Inflammatory macrophage treated with lipopolysaccharide for 1 hour (primary cell): Measurements from ENCODE around the gene DUOX1.
A peak's percentile ranks its signal among the peaks of the same experiment; 100 is the strongest.

Experiments
- DNase-seq, 2 donors: peaks; one replicate each; pipeline ENCODE4 v3.0.0-alpha.2; 2020 to 2022

The DUOX1 gene

GRCh38 chr15:45106002-45106790, 23.6 kb upstream of the DUOX1 start:
- DNase-seq, result no peak

- no peak for DNase-seq
Measured at GRCh38 chr15:45107941-45108630, 21.7 kb upstream of the DUOX1 start.

DNA sequence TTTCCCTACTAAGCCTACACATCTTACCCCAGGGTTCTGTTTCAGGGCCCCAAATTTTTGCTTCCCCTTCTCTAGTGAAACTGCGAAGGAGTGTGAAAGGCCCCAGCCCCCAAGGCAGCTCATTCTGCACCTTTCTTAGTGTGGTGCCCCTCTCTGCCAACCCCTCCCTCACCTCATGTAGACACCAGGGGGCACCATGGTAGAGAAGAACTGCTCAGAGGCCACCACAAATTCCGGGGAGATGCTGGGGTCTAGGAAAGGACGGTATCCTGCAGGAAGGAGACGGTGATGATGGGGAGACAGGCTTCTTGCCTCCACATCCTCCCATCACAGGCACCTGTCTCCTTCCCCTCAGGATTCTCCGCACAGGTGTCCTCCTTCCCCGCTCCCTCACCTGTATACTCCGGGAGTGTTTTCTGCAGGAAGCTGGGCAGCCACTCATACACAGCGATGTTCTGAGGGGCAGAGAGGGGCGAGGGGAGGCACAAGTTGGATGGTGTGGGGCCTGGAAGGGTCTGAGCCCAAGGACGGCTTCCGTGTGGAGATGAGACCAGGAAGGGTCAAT, 19.5 kb upstream of the DUOX1 start:
- DNase-seq, result no peak

- no peak for DNase-seq
Measured at GRCh38 chr15:45111390-45112142, 18.2 kb upstream of the DUOX1 start.

GRCh38 chr15:45112143-45112590, 17.6 kb upstream of the DUOX1 start:
- DNase-seq, result no peak

GRCh38 chr15:45112591-45113379, 17.0 kb upstream of the DUOX1 start:
- no peak for DNase-seq

GRCh38 chr15:45113380-45113990, 16.3 kb upstream of the DUOX1 start:
- no peak for DNase-seq

GRCh38 chr15:45114076-45114750, 15.6 kb upstream of the DUOX1 start, which contains the start of the genes DUOX2 and DUOXA2:
TSS of gene DUOX2 (minus strand) at chr15:45114172. CDS start at chr15:45113411, 761 bp downstream.
TSS of gene DUOXA2 (plus strand) at chr15:45114326. CDS start at chr15:45114606, 280 bp downstream.
- DNase-seq, result no peak

DNA sequence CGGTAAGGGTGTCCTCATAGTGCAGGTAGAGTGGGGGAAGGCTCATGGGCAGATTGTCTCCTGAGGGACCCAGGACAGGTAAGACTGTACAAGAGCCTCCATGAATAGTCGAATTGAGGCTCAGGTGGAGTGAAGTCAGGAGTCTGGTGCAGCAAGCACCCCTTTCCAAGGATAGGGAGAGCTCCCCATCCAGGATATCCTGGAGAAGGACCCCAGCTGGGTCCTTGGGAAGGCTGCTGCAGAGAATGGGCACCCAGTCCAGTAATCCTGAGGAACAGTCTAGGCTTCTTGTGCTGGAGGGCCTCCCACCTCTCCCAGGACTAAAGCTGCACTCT, 15.1 kb upstream of the DUOX1 start:
- no peak for DNase-seq

- DNase-seq, result no peak
Measured at GRCh38 chr15:45115312-45115820, 14.4 kb upstream of the DUOX1 start.

DNA sequence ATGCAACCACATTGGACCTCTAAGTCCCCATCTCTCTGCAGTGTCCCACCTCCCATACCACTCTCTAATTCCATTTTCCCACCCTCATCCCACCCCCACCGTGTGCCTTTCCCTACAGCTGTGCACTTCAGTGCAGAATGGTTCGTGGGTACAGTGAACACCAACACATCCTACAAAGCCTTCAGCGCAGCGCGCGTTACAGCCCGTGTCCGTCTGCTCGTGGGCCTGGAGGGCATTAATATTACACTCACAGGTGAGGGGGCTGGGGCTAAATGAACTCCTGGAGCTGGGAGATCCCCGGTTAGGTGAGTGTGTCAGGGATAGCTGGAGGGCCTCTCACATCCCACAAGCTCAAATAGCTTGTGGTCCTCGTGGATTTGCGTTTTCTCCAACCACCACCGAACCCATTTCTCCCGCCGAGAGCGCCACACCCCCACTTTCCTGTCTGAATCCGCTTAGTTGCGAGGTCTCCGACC, 13.8 kb upstream of the DUOX1 start:
- DNase-seq, result no peak

DNA sequence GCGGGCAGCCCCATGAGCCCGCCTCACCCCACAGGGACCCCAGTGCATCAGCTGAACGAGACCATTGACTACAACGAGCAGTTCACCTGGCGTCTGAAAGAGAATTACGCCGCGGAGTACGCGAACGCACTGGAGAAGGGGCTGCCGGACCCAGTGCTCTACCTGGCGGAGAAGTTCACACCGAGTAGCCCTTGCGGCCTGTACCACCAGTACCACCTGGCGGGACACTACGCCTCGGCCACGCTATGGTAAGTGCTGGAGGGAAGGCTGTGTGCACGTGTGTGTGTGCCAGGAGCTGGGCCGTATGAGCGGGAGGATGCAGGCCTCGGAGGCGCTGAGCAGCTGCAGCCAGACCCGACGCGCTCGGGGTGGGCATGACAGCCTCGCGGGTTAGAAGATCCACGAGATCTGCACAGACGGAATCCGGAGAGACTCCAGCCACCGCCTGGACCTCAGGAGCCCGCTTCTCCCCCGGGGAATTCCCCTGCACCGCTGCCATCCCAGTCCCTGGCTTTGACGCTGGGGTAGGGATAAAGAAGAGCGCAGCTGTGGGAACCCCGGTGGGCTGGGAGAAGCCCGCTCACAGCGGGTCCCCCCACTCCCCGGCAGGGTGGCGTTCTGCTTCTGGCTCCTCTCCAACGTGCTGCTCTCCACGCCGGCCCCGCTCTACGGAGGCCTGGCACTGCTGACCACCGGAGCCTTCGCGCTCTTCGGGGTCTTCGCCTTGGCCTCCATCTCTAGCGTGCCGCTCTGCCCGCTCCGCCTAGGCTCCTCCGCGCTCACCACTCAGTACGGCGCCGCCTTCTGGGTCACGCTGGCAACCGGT, 13.1 kb upstream of the DUOX1 start:
- no peak for DNase-seq

- DNase-seq, result no peak
Measured at GRCh38 chr15:45117308-45118130, 12.3 kb upstream of the DUOX1 start.

DNA sequence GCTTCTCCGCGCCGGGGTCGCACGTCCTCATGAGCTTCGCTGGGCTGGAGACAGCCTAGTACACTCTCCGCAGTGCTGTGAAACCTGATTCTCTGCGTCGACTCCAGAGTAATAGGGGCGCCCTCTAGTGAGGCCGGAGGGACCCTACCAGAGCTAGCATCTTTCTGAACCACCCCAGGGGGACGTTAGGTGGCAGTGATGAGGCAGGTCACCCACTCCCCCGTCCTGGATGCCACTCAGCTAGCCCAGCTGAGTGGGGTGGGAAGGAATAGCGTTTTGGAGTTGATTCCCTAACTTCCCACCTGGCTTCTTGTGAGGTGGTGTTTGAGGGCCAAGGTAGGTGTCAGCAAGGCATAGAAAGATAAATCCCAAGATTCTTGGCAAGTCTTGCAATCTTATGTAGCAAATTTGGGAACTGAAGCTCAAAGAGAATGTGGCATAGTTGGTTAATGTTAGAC, 11.6 kb upstream of the DUOX1 start:
- peak; percentile 69 to 91 for DNase-seq

DNA sequence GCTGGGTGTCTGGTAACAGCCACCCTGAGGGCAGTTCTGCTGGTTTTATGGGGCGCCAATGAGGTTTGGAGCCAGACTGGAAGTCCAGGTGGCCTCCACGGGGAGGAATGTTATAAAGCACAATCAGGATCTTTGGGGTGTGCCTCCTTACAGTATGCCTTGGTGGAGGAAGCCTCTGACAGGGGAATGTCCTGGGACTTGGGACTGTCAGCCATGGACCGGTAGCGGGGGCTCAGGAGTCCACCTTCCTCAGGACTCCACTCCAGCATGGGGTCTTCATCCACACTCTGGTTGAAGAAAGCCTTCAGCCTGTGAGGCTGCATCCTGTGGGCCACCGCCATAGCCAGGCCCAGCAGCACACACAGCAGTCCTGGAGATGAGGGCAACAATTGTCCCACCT, 10.8 kb upstream of the DUOX1 start:
- DNase-seq, result no peak

- DNase-seq, result no peak
Measured at GRCh38 chr15:45120081-45120972, 9.5 kb upstream of the DUOX1 start.

- DNase-seq, result no peak
Measured at GRCh38 chr15:45121020-45121419, 8.8 kb upstream of the DUOX1 start.
